GM12878 (cell line): ENCODE data around the gene F2. TPM values are rescaled to one million over a fixed set of nuclear protein-coding genes. Genes with fewer than 3 reads are reported as not detected.

Experiments used
- ATAC-seq: fragments of 200-7000 bp; cut with Tn5 transposase; 3 replicates; pipeline ENCODE4 v1.9.1; 2020; ENCODE audit warnings: mild to moderate bottlenecking, moderate library complexity
- BruUV-seq: library from RNA; stranded (reverse); fragments of 400-500 nt; replicated peaks from 2 replicates; lab custom pipeline; 2021; lab: Mats Ljungman, UMichigan
- CTCF ChIA-PET: fragments of 300-600 bp; sonication (Branson Sonifier 250); formaldehyde crosslinking; extraction: SDS; loops from one replicate; lab custom pipeline; 2021; ENCODE audit warnings: inconsistent platforms; lab: Yijun Ruan, JAX
- POLR2A ChIA-PET: fragments of 350-600 bp; formaldehyde crosslinking; extraction: SDS; loops from one replicate; lab custom pipeline; 2021; ENCODE audit warnings: inconsistent platforms; lab: Charles Lee
- RAD21 ChIA-PET: fragments of 300-600 bp; sonication (Branson Sonifier 250); formaldehyde crosslinking; loops from one replicate; lab custom pipeline; 2023; ENCODE audit warnings: antibody characterized with exemption; ENCODE audit not compliant: unreplicated experiment; lab: Charles Lee
- SMC1A ChIA-PET: fragments of 300-600 bp; sonication (Branson Sonifier 250); formaldehyde crosslinking; loops from one replicate; lab custom pipeline; 2023; ENCODE audit not compliant: unreplicated experiment, uncharacterized antibody; lab: Charles Lee
- DNase-seq: peaks from one replicate; pipeline ENCODE4 v3.0.0-alpha.2; 2011; ENCODE audit warnings: low read depth, low spot score
- FAIRE-seq: peaks from 3 replicates; lab custom pipeline; 2011; peaks lifted over from hg19 to GRCh38; lab: Jason Lieb, UNC
- H2AFZ ChIP-seq: 2 replicates; pipeline ENCODE4 v1.6.0; 2011; ENCODE audit warnings: low read depth, low read length, control low read depth; ENCODE audit not compliant: control insufficient read depth
- H3K27ac ChIP-seq: 2 replicates; pipeline ENCODE4 v1.5.1; 2011; ENCODE audit warnings: control low read depth; ENCODE audit not compliant: control insufficient read depth, insufficient read depth
- H3K27me3 ChIP-seq, 2 experiments: replicated peaks in 1 of 2; 2 replicates each; pipeline versions ENCODE4 v1.6.0 to v1.6.1; 2011; ENCODE audit warnings: low read length in 1 of 2; ENCODE audit not compliant: control insufficient read depth in 2 of 2, insufficient read depth in 2 of 2
- H3K36me3 ChIP-seq, 2 experiments: 2 replicates each; pipeline ENCODE4 v1.5.1; 2011; ENCODE audit warnings: low read length in 1 of 2; ENCODE audit not compliant: control insufficient read depth in 2 of 2, insufficient read depth in 2 of 2
- H3K4me1 ChIP-seq: 2 replicates; pipeline ENCODE4 v1.6.1; 2011; ENCODE audit warnings: mild to moderate bottlenecking, low read length, moderate library complexity, mixed read lengths; ENCODE audit not compliant: control insufficient read depth, insufficient read depth
- H3K4me2 ChIP-seq: 2 replicates; pipeline ENCODE4 v1.6.0; 2011; ENCODE audit warnings: control low read depth; ENCODE audit not compliant: control insufficient read depth, insufficient read depth
- H3K4me3 ChIP-seq: fragments of 200-600 bp; sonication (generic); 2 replicates; pipeline ENCODE4 v1.5.1; 2016
- H3K79me2 ChIP-seq: 2 replicates; pipeline ENCODE4 v1.6.0; 2011; ENCODE audit warnings: low read length; ENCODE audit not compliant: control insufficient read depth, insufficient read depth
- H3K9ac ChIP-seq: 2 replicates; pipeline ENCODE4 v1.8.0; 2011; ENCODE audit warnings: low read length, control low read depth, mixed read lengths; ENCODE audit not compliant: control insufficient read depth, insufficient read depth
- H3K9me3 ChIP-seq: replicated peaks from 3 replicates; pipeline ENCODE4 v1.5.1; 2011; ENCODE audit warnings: mild to moderate bottlenecking, low read length; ENCODE audit not compliant: control insufficient read depth, insufficient read depth
- H4K20me1 ChIP-seq: 2 replicates; pipeline ENCODE4 v1.6.0; 2011; ENCODE audit not compliant: control insufficient read depth, insufficient read depth
- BRCA1 ChIP-seq: IDR thresholded peaks from 2 replicates; pipeline ENCODE4 v1.6.1; 2011; ENCODE audit warnings: low read depth, low read length, improper control_type of control experiment
- CHD4 ChIP-seq: fragments of 200-600 bp; sonication (generic); IDR thresholded peaks from 2 replicates; pipeline ENCODE4 v1.6.1; 2016; ENCODE audit warnings: mild to moderate bottlenecking
- E2F4 ChIP-seq: IDR thresholded peaks from 2 replicates; pipeline ENCODE4 v1.6.1; 2012; ENCODE audit warnings: low read depth, low read length, improper control_type of control experiment
- EED ChIP-seq: sonication (generic); IDR thresholded peaks from 2 replicates; pipeline ENCODE4 v1.6.1; 2016; ENCODE audit warnings: antibody characterized with exemption, low read depth
- ELK1 ChIP-seq: IDR thresholded peaks from 2 replicates; pipeline ENCODE4 v1.6.1; 2012; ENCODE audit warnings: low read depth, low read length, improper control_type of control experiment
- EZH2 ChIP-seq: IDR thresholded peaks from 2 replicates; pipeline ENCODE4 v1.6.1; 2012; ENCODE audit warnings: low read depth, mild to moderate bottlenecking, control low read depth, inconsistent platforms, low read length, borderline replicate concordance; ENCODE audit not compliant: control insufficient read depth
- FOS ChIP-seq: IDR thresholded peaks from 3 replicates; pipeline ENCODE4 v1.6.1; 2011; ENCODE audit warnings: borderline replicate concordance; ENCODE audit not compliant: insufficient read length; ENCODE audit errors: extremely low read depth
- NFYA ChIP-seq: IDR thresholded peaks from 2 replicates; pipeline ENCODE4 v1.6.1; 2011; ENCODE audit warnings: low read depth, mild to moderate bottlenecking, low read length, improper control_type of control experiment, borderline replicate concordance
- NR2C1 ChIP-seq: fragments of 450-650 bp; IDR thresholded peaks from 2 replicates; pipeline ENCODE4 v1.6.1; 2017; ENCODE audit warnings: antibody characterized with exemption, mild to moderate bottlenecking, moderate library complexity
- POLR2AphosphoS5 ChIP-seq: IDR thresholded peaks from 2 replicates; pipeline ENCODE4 v1.6.1; 2011; ENCODE audit warnings: mild to moderate bottlenecking, low read length, inconsistent platforms
- WGBS: methylation state at CpG from one replicate; pipeline ENCODE4 v1.1.6; 2016; ENCODE audit warnings: low lambda C conversion rate; ENCODE audit not compliant: insufficient replicate concordance, insufficient coverage; ENCODE audit errors: missing lambda C conversion rate; 5-methylcytosine and 5-hydroxymethylcytosine counted together
- in situ Hi-C: fragments of 300-500 bp; cut with MboI; formaldehyde crosslinking; loops from 9 replicates; pipeline ENCODE4 v1.14.3; 2018; ENCODE audit warnings: mixed read lengths
- intact Hi-C: fragments of 100-400 bp; cut with micrococcal nuclease; formaldehyde crosslinking; loops from one replicate; pipeline ENCODE4 v1.14.2; 2022; ENCODE audit not compliant: unreplicated experiment
- polyA plus RNA-seq, 11 experiments: library from polyadenylated mRNA; depleted of rRNA in 4 of 11; unstranded in 6 of 11; stranded (reverse) in 5 of 11; fragments of >200 nt; fragmentation: Nextera tagmentation in 4 of 11; fragmentation: Illumina TruSeq in 1 of 11; extraction: Ambion mirVana in 4 of 11; extraction: Trizol in 1 of 11; gene quantifications; 1 replicate in 1 of 11; 2 replicates in 10 of 11; pipeline versions ENCODE4 v1.2.1 to v1.2.3, GENCODE V29; 2011 to 2016; ENCODE audit warnings: inconsistent platforms in 2 of 11, missing spikeins in 2 of 11, low read depth in 1 of 11
- total RNA-seq, 4 experiments: library from RNA; depleted of rRNA in 3 of 4; stranded (reverse); fragments of >200 nt in 3 of 4; fragmentation: Illumina TruSeq in 1 of 4; extraction: Trizol in 1 of 4; gene quantifications; 2 replicates each; pipeline versions ENCODE4 v1.2.1 to v1.2.3, GENCODE V29; 2013 to 2021
- TF ChIP-seq, protein P1 (sequence below): fragments of 150-350 bp; IDR thresholded peaks from 2 replicates; pipeline ENCODE4 v1.6.1; 2016; ENCODE audit warnings: low read depth, low read length

F2 gene
- total and polyA plus RNA-seq, 10 of the 15 experiments (the other 5 are each of a cell fraction or from before 2014, with no cell fraction given): 0.23 to 0.72 TPM; not detected in 8

- intact Hi-C loops (no loop called here), in situ Hi-C loops (no loop called here)
- no peaks in the 10 kb centered on the region for H3K4me1 ChIP-seq
- 80% methylated on average over 12 of the region's 12 CpGs for WGBS
- ATAC-seq: no peak
- H3K9ac ChIP-seq: no peak overlapping the region
- no peak overlapping the region for H2AFZ ChIP-seq
- no peak for FAIRE-seq
- H3K27me3 ChIP-seq: no peaks in the 10 kb centered on the region
- no TSS peak for BruUV-seq
- TF ChIP-seq BRCA1 (no peak), ELK1 (no peak), NFYA (no peak), NR2C1 (no peak), POLR2AphosphoS5 (no peak), EZH2 (no peak), E2F4 (no peak), CHD4 (no peak), EED (no peak), FOS (no peak)
- TF ChIP-seq, protein P1, sequence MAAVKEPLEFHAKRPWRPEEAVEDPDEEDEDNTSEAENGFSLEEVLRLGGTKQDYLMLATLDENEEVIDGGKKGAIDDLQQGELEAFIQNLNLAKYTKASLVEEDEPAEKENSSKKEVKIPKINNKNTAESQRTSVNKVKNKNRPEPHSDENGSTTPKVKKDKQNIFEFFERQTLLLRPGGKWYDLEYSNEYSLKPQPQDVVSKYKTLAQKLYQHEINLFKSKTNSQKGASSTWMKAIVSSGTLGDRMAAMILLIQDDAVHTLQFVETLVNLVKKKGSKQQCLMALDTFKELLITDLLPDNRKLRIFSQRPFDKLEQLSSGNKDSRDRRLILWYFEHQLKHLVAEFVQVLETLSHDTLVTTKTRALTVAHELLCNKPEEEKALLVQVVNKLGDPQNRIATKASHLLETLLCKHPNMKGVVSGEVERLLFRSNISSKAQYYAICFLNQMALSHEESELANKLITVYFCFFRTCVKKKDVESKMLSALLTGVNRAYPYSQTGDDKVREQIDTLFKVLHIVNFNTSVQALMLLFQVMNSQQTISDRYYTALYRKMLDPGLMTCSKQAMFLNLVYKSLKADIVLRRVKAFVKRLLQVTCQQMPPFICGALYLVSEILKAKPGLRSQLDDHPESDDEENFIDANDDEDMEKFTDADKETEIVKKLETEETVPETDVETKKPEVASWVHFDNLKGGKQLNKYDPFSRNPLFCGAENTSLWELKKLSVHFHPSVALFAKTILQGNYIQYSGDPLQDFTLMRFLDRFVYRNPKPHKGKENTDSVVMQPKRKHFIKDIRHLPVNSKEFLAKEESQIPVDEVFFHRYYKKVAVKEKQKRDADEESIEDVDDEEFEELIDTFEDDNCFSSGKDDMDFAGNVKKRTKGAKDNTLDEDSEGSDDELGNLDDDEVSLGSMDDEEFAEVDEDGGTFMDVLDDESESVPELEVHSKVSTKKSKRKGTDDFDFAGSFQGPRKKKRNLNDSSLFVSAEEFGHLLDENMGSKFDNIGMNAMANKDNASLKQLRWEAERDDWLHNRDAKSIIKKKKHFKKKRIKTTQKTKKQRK: no peak
- no peak overlapping the region for H3K4me3 ChIP-seq
- H3K4me2 ChIP-seq: no peak overlapping the region
- H3K79me2 ChIP-seq: no peaks in the 10 kb centered on the region
- RAD21 ChIA-PET: no interaction called here
- no peaks in the 10 kb centered on the region for H3K9me3 ChIP-seq
- DNase-seq: no peak
- peaks cover 15 to 34% of the 10 kb centered on the region in 2 experiments; a peak in 3 of 4 replicates for H3K36me3 ChIP-seq
- POLR2A ChIA-PET: interaction anchor here (0.7 kb wide), 1 partner anchor 877 kb away, joined by 3 read pairs; no protein-coding TSS in a partner anchor
- H4K20me1 ChIP-seq: no peaks in the 10 kb centered on the region
- SMC1A ChIA-PET: no interaction called here
- H3K27ac ChIP-seq: no peak overlapping the region
- CTCF ChIA-PET: no interaction called here
Observed at GRCh38 chr11:46741600-46742484, 22.8 kb downstream of the F2 start.
